ENCODE results near the gene MGME1. TPM values are rescaled to one million over a fixed set of nuclear protein-coding genes. Genes with fewer than 3 reads are reported as not detected.
A peak's percentile ranks its signal among the peaks of the same experiment; 100 is the strongest.

MGME1 gene
- total and polyA plus RNA-seq, 2 of the 13 experiments (the other 11 are each of a cell fraction or from before 2014, with no cell fraction given) = 36.7 to 66.6 TPM

- TF ChIP-seq SAFB2 (CRISPR knock-in tag; IDR thresholded peaks at IDR 0.05; ENCODE audit: borderline replicate concordance, low read depth) = no peak
- TF ChIP-seq TCF7 (IDR thresholded peaks at IDR 0.05; ENCODE audit: low read depth) = no peak
- TF ChIP-seq GATAD1 (CRISPR knock-in tag; IDR thresholded peaks at IDR 0.05) = no peak
- TF ChIP-seq SMAD3 (CRISPR knock-in tag; IDR thresholded peaks at IDR 0.05) = no peak
- no peak for TF ChIP-seq FOSL2 (CRISPR knock-in tag; IDR thresholded peaks at IDR 0.05)
- TF ChIP-seq ZNF564 (CRISPR knock-in tag; IDR thresholded peaks at IDR 0.05) = no peak
- no peak for TF ChIP-seq YEATS4 (CRISPR knock-in tag; IDR thresholded peaks at IDR 0.05; ENCODE audit: borderline replicate concordance)
- no peak for TF ChIP-seq KLF12 (CRISPR knock-in tag; IDR thresholded peaks at IDR 0.05; ENCODE audit: borderline replicate concordance)
- no peak for TF ChIP-seq PBX2 (CRISPR knock-in tag; IDR thresholded peaks at IDR 0.05)
- no peak for TF ChIP-seq NFE2 (CRISPR knock-in tag; IDR thresholded peaks at IDR 0.05)
- no peak for TF ChIP-seq ZNF619 (CRISPR knock-in tag; IDR thresholded peaks at IDR 0.05)
- no peak for TF ChIP-seq ZNF780A (CRISPR knock-in tag; IDR thresholded peaks at IDR 0.05)
- no peak for TF ChIP-seq ZNF10 (CRISPR knock-in tag; IDR thresholded peaks at IDR 0.05; ENCODE audit: borderline replicate concordance, low read depth)
- no peak; the same call in 1 of the 2 replicates for TF ChIP-seq NR2F6 (IDR thresholded peaks at IDR 0.05)
- peak; percentile 22; the same call in 1 of the 2 replicates for TF ChIP-seq NR2F6 (CRISPR knock-in tag; IDR thresholded peaks at IDR 0.05)
- no peak for TF ChIP-seq FOXP1 (IDR thresholded peaks at IDR 0.05)
- TF ChIP-seq FOXP1 (CRISPR knock-in tag; IDR thresholded peaks at IDR 0.05) = no peak
- no peak for TF ChIP-seq ZNF674 (CRISPR knock-in tag; IDR thresholded peaks at IDR 0.05; ENCODE audit: low read depth)
- 0 out of 2 replicates have a peak, but pooled peaks have one; percentile 6 for TF ChIP-seq HNF1A (IDR thresholded peaks at IDR 0.05; ENCODE audit: low read depth)
- no peak for TF ChIP-seq HNF1A (CRISPR knock-in tag; IDR thresholded peaks at IDR 0.05; ENCODE audit: borderline replicate concordance)
- TF ChIP-seq AGO2 (optimal IDR thresholded peaks at IDR 0.05; ENCODE audit: low read depth, low read length) = no peak
- TF ChIP-seq ZSCAN21 (CRISPR knock-in tag; IDR thresholded peaks at IDR 0.05; ENCODE audit: borderline replicate concordance) = no peak
Measured at GRCh38 chr20:17969884-17970409, 1.1 kb downstream of the MGME1 start (continued).

All from HepG2 (cell line).